ENCODE results near the gene MED16.

- TF ChIP-seq CTCF (IDR thresholded peaks at IDR 0.05) (no peak), POLR2AphosphoS5 (IDR thresholded peaks at IDR 0.05) (no peak)
Measured at GRCh38 chr19:890831-891230, 2.2 kb downstream of the MED16 start.

Measured in stomach (tissue), 4 donors.